HG02610 (cell line): ENCODE results near the gene IDH3G.

ENCODE experiments used
- ATAC-seq: cut with Tn5 transposase; IDR thresholded peaks from one replicate; pipeline ENCODE4 v1.9.1; 2021; ENCODE audit warnings: mild to moderate bottlenecking, moderate library complexity; ENCODE audit not compliant: unreplicated experiment

Gene IDH3G

DNA sequence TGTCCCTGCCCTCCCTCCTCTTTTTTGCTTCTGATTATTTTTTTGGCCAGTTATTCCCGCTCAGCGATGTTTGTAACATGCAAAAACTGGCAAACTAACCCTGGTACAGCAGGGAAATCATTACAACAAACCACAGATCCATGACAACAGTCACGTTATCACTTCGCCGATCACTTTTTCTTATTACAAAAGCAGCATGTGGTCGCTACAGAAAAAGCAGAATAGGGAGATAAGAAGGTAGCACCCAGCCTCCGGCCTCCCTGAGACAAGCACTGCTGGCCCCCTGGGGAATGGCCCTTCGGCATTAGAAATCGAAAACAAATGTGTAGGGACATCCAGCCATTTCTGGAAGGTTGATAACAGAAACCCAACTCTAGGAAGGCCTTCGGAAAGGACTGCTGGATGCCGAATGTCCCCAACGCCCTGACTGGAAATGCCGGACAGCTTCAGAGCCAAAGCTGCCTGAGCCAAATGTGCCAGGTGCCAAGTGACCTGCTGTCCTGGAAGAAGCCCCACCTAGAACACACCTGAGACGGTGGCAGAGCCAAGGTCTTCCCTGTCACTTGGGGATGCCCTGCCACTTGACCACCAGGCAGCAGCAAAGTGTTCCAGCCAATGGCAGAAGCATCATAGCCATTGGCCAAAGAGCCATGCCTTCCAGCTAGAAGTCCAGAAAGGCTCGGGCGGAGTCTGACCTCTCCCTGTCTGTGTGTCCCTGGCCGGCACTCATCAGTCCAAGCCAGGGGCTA is 2.9 kb downstream of the IDH3G start:
- no peak for ATAC-seq

DNA sequence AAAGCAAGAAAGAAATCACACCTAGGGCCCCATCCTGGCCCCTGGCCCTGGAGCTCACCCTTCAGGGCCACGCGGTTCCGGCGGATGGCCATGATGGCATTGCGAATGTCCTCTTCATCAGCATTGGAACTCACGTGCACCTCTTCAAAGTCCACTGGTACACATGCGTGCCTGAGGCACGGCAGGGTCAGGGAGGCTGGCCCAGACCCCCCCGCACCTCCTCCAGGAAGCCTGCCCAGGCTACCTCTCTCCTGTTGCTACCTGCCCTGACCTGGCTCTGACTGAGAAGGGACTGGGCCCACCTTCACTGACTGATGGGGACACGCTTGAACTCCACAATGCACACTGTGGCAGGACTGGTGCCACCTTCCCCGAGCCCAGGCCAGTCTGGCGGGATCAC is 4.5 kb downstream of the IDH3G start:
- no peak for ATAC-seq

DNA sequence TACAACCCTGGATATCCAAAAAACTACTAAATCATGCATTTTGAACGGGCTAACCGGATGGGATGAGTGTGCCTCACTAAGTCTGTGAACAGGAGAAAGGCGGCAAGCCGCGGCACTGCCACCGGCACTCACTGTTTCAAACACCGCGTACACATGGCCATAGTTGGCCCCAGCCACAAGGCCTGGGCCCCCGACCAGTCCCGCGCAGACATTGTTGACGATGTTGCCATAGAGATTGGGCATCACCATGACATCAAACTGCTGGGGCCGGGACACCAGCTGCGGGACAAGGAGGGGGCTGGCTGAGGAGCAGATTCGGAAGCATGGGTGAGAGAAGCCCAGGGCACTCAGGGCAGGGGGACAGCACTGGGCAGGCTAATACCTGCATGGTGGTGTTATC is 7.5 kb downstream of the IDH3G start:
- ATAC-seq: no peak

- no peak for ATAC-seq
Observed at GRCh38 chrX:153784325-153784967, 9.7 kb downstream of the IDH3G start.

DNA sequence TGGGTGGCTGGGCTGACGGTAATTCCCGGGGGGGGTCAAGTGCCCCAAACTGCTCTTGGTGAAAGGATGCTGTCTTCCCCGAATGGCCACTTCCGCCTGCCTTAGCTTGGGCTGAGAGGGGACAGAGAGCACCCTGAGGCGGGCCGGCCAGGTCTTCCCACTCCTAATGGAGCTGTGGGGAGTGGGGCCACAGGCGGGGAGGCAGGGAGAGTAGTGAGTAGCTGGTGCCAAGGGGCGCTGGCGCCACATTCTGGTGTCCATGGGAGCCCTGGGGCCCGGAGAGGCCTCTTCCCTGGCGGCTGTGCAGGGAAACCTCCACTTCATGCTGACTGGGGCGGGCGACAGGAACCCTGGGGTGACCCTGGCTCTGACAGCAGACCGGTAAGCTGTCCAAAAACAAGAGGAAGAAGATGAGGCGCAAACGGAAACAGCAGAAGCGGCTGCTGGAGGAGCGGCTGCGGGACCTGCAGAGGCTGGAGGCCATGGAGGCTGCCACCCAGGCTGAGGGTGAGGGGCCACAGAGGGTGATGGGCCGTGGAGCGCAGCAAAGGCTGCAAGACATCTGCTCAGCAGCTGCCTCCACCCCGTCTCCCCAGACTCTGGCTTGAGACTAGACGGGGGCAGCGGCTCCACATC is 10.7 kb downstream of the IDH3G start:
- ATAC-seq: no peak

GRCh38 chrX:153782871-153783270 is 11.3 kb downstream of the IDH3G start:
- ATAC-seq: no peak

DNA sequence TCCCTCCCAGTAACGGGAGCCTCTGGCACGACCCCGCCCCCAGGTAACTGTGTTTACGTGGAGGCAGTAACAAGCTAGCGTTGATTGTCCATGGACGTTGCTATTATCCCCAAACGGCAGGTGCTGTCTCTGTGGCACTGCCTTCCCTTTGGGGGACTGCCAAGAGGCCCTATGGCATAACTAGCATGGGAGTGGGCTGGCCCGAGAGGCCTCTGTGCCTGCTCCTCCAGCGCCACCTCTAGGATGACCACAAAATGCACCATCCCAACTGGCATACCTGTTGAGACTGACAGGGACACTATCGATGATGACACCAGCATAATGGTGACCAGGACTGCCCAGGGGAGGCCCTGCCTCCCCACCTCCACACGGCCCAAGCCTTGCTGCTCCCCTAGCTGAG is 11.9 kb downstream of the IDH3G start:
- ATAC-seq: no peak

DNA sequence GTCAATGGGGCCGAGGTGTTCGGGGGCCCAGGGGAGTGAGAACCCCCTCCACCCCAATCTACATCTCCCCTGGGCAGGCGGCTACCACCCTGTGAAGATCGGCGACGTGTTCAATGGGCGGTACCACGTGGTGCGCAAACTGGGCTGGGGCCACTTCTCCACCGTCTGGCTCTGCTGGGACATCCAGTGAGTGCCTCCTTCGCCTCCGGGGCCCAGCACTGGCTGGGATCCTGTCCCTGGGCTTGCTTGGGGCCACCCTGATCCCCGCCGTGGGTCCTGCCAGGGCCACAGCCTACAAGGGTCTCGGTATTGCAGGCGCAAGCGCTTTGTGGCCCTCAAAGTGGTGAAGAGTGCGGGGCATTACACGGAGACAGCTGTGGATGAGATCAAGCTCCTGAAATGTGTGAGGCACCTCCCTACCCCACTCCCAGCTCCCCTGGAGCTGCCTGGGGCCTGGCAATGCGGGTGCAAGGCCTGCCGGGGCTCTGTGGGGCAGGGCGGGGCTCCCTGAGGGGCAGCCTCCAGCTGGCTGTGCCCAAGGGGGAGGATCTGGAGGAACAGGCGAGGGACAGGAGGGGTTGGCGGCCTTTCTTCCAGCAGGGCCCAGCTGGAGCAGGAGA is 12.6 kb downstream of the IDH3G start:
- no peak for ATAC-seq

DNA sequence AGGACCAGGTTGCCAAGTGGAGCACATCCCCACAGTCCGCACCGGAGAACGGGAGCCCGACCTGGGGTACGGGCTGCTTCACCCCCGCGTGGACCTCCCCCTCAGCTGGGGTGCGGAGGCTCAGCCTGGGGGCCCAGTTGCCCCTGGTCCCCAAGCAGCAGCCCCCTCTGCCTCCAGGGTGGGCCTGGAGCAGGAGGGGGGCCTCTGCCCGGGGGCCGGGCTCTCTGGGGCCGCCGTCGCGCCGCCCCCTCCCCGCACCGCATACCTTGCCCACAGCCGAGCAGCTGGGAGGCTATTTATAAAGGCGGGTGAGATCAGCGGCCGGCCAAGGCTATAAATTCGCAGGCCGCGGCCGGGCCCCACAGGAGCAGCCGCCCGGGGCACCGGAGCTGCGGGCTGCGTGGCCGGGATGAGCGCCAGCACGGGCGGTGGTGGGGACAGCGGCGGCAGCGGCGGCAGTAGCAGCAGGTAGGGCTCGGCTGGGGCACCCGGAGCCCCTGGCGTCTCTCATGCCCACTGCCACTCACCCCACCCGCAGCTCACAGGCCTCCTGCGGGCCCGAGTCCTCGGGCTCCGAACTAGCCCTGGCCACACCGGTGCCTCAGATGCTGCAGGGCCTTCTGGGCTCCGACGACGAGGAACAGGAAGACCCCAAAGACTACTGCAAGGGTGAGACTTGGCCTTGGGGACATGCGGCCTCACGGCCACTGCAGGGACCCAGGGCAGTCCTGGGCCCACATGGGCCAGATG is 13.3 kb downstream of the IDH3G start, which contains the start of gene SRPK3:
Gene SRPK3 (plus strand): TSS at position 364 of the 750 bp plus-strand sequence. CDS start 46 bp downstream, at position 410.
- ATAC-seq: no peak

- no peak for ATAC-seq
Observed at GRCh38 chrX:153779891-153780677, 14.1 kb downstream of the IDH3G start.

DNA sequence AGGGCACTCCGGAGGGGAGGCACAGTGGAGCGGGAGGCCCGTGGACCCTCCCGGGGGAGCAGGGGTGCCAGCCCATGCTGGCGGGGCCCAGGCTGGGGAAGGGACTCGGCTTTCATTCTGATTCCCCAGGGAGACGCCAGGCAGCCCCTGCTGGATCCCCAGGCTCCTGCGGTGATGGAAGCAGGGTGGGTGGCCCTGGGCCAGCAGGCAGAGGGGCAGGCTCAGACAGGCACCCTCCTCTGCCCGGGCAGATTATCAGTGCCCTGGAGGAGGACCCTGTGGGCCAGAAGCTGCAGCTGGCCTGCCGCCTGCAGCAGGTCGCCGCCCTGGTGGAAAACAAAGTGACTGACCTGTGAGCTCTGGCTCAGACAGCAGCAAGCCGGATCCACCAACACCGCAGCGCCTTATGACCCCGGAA is 15.5 kb downstream of the IDH3G start:
- no peak for ATAC-seq

DNA sequence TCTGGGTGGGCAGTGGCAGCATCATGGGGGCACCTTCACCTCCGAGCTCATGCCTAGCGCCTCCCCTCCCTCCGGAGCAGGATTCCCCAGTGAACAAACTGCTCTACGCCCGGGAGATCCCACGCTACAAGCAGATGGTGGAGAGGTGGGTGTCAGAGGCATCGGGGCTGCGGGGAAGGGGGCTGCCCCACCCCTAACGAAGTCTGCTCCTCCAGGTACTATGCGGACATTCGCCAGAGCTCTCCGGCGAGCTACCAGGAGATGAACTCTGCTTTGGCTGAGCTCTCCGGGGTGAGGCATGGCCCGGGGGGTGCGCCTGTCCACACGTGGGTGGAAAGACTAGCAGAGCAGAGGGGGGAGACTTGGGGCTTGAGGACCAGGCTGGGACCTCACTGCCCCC is 16.0 kb downstream of the IDH3G start:
- no peak for ATAC-seq

- no peak for ATAC-seq
Observed at GRCh38 chrX:153777261-153778090, 16.7 kb downstream of the IDH3G start.

DNA sequence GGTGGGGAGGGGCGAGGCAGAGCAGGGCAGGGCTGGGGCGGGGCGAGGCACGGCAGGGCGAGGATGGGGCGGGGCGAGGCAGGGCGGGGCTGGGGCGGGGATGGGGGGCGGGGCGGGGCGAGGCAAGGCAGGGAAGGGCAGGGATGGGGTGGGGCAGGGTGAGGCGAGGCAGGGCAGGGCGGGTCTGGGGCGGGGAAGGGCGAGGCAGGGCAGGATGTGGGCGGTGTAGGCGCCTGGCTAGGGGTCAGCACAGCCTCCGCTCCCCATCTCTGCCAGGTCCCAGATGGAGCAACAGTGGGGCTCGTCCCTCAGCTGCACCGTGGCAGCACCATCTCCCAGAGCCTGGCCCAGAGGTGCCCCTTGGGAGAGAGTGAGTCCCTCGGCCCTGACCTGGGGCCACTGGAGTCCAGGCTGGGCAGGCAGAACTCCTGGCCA is 17.5 kb downstream of the IDH3G start:
- ATAC-seq: no peak

- no peak for ATAC-seq
Observed at GRCh38 chrX:153776120-153776599, 18.0 kb downstream of the IDH3G start.

DNA sequence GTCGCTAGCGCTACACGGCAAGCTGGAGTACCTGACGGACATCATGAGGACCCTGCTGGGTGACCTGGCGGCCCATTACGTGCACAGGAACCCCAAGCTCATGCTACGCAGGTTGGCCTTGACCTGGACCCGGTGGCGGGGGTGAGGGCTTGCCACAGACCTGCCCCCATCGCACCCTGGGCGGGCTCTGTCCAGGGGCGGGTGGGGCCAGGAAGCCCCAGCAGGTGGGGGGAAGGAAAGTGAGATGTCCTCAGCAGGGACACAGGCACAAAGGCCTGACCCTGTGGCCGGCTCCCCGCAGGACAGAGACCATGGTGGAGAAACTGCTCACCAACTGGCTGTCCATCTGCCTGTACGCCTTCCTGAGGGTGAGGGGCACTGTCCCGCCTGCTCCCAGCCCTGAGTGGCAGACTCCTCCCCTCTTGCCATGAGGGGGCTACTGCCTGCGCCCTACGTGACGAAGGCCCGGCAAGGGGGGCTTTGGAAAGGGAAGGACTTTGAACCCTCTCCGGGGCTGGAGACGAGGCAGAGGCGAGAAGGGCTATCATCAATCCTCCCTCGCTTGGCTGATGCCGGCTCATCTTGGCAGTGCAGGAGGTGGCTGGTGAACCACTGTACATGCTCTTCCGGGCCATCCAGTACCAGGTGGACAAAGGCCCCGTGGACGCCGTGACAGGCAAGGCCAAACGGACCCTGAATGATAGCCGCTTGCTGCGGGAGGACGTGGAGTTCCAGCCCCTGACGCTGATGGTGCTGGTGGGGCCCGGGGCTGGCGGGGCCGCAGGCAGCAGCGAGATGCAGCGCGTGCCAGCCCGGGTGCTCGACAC is 18.7 kb downstream of the IDH3G start:
- no peak for ATAC-seq

DNA sequence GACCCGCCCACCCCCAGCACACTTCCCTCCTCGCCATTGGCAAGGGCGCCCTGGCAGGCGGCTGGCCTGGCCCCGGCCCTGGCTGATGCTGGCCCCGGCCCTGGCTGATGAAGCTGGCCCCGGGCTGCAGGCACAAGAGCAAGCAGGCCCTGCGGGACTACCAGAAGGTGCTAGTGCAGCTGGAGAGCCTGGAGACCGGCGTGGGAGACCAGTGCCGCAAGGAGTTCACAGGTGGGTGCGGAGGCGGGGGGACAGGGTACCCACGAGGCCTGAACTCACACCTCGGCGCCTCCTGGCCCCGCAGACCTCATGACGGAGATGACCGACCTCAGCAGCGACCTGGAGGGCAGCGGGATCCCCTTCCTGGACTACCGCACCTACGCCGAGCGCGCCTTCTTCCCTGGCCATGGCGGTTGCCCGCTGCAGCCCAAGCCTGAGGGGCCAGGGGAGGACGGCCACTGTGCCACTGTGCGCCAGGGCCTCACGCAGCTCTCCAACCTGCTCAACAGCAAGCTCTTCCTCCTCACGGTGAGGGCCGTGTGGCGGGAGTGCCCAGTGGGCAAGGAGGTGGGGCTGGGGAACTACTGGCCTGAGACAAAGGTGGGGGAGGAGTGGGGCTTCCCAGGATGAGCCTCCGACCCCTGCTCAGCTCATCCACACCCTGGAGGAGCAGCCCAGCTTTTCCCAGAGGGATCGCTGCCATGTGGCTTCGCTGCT is 19.4 kb downstream of the IDH3G start:
- ATAC-seq: no peak
